Measurements from ENCODE around the gene SPINDOC.

GRCh38 chr11:63847363-63847762 is 34.1 kb downstream of the SPINDOC start:
- TF ChIP-seq POLR2A (IDR thresholded peaks at IDR 0.05) (no peak), CTCF (IDR thresholded peaks at IDR 0.05) (no peak)
